HG02852 (cell line): Measurements from ENCODE around the gene STRIT1.

ENCODE experiments used
- ATAC-seq: cut with Tn5 transposase; IDR thresholded peaks from one replicate; pipeline ENCODE4 v1.9.1; 2021; ENCODE audit warnings: mild to moderate bottlenecking, moderate library complexity; ENCODE audit not compliant: unreplicated experiment

The STRIT1 gene

GRCh38 chr3:155293516-155293915 lies at the start of gene STRIT1:
STRIT1 (minus strand) TSS chr3:155293683.
- ATAC-seq: no peak

GRCh38 chr3:155342344-155342743 lies 48.9 kb upstream of the STRIT1 start:
- no peak for ATAC-seq

GRCh38 chr3:155339052-155339451 lies 45.6 kb upstream of the STRIT1 start:
- no peak for ATAC-seq

GRCh38 chr3:155335724-155336354 lies 42.4 kb upstream of the STRIT1 start:
- ATAC-seq: peak; percentile 50

GRCh38 chr3:155334914-155335723 lies 41.6 kb upstream of the STRIT1 start:
- ATAC-seq: peak; percentile 91

- no peak for ATAC-seq
These were observed 40.9 kb upstream of the STRIT1 start for GRCh38 chr3:155334215-155334913.

- ATAC-seq: no peak
These were observed 39.2 kb upstream of the STRIT1 start for GRCh38 chr3:155332716-155333115.

- ATAC-seq: no peak
These were observed 37.6 kb upstream of the STRIT1 start for GRCh38 chr3:155331078-155331477.

- ATAC-seq: no peak
These were observed 36.9 kb upstream of the STRIT1 start for GRCh38 chr3:155330370-155330769.

- no peak for ATAC-seq
These were observed 36.1 kb upstream of the STRIT1 start for GRCh38 chr3:155329513-155330048.

GRCh38 chr3:155327871-155328270 lies 34.4 kb upstream of the STRIT1 start:
- no peak for ATAC-seq

GRCh38 chr3:155327430-155327829 lies 33.9 kb upstream of the STRIT1 start:
- ATAC-seq: no peak

- no peak for ATAC-seq
These were observed 33.4 kb upstream of the STRIT1 start for GRCh38 chr3:155326901-155327300.

GRCh38 chr3:155326244-155326643 lies 32.8 kb upstream of the STRIT1 start:
- ATAC-seq: no peak

GRCh38 chr3:155325263-155325835 lies 31.9 kb upstream of the STRIT1 start:
- ATAC-seq: no peak

- peak; percentile 76 for ATAC-seq
These were observed 29.7 kb upstream of the STRIT1 start for GRCh38 chr3:155323063-155323666.

GRCh38 chr3:155321418-155321817 lies 27.9 kb upstream of the STRIT1 start:
- ATAC-seq: no peak

- ATAC-seq: no peak
These were observed 27.5 kb upstream of the STRIT1 start for GRCh38 chr3:155320934-155321333.

GRCh38 chr3:155318740-155319139 lies 25.3 kb upstream of the STRIT1 start:
- no peak for ATAC-seq

- no peak for ATAC-seq
These were observed 23.7 kb upstream of the STRIT1 start for GRCh38 chr3:155317211-155317610.

GRCh38 chr3:155316426-155316825 lies 22.9 kb upstream of the STRIT1 start:
- no peak for ATAC-seq
